Activated naive CD4-positive, alpha-beta T cell treated with anti-CD3 and anti-CD28 coated beads, Interleukin-2, amount 50 U/mL, for 72 hours (primary cell): Measurements from ENCODE around the gene ARHGEF19. TPM values are rescaled to one million over a fixed set of nuclear protein-coding genes. Genes with fewer than 3 reads are reported as not detected.

ENCODE experiments used
- ATAC-seq, 2 donors: fragments of 150-1000 bp; cut with Tn5 transposase; 2 replicates each; pipeline ENCODE4 v1.10.0; 2021; ENCODE audit warnings: mild to moderate bottlenecking in 2 of 2, moderate library complexity in 2 of 2
- DNase-seq, 2 donors: peaks; one replicate each; pipeline ENCODE4 v3.0.0; 2021 to 2022; ENCODE audit warnings: low spot score in 2 of 2
- H3K27ac Mint-ChIP-seq, 2 donors: one replicate each; pipeline ENCODE4 v1.8.0; 2022; ENCODE audit warnings: mild to moderate bottlenecking in 2 of 2, mixed read lengths in 2 of 2
- H3K36me3 Mint-ChIP-seq, 2 donors: one replicate each; pipeline ENCODE4 v1.8.0; 2022; ENCODE audit warnings: mixed read lengths in 2 of 2
- H3K9me3 Mint-ChIP-seq, 2 donors: one replicate each; pipeline ENCODE4 v1.8.0; 2022; ENCODE audit warnings: mixed read lengths in 2 of 2
- total RNA-seq, 2 donors: library from RNA; stranded (reverse); gene quantifications; one replicate each; pipeline ENCODE4 v1.2.3, GENCODE V29; 2022

Gene ARHGEF19
- total RNA-seq, 2 donors from 2014 or later = 8.4 to 10.1 TPM

GRCh38 chr1:16183765-16184556 is 28.5 kb downstream of the ARHGEF19 start:
- H3K9me3 Mint-ChIP-seq = no peaks in the 10 kb centered on the region
- no peak overlapping the region for H3K27ac Mint-ChIP-seq
- ATAC-seq = no peak
- no peaks in the 10 kb centered on the region for H3K36me3 Mint-ChIP-seq
- no peak for DNase-seq

- no peak for DNase-seq
- no peak for ATAC-seq
- no peak overlapping the region for H3K27ac Mint-ChIP-seq
- no peaks in the 10 kb centered on the region for H3K36me3 Mint-ChIP-seq
- H3K9me3 Mint-ChIP-seq = no peaks in the 10 kb centered on the region
Observed at GRCh38 chr1:16183179-16183578, 29.3 kb downstream of the ARHGEF19 start.

DNA sequence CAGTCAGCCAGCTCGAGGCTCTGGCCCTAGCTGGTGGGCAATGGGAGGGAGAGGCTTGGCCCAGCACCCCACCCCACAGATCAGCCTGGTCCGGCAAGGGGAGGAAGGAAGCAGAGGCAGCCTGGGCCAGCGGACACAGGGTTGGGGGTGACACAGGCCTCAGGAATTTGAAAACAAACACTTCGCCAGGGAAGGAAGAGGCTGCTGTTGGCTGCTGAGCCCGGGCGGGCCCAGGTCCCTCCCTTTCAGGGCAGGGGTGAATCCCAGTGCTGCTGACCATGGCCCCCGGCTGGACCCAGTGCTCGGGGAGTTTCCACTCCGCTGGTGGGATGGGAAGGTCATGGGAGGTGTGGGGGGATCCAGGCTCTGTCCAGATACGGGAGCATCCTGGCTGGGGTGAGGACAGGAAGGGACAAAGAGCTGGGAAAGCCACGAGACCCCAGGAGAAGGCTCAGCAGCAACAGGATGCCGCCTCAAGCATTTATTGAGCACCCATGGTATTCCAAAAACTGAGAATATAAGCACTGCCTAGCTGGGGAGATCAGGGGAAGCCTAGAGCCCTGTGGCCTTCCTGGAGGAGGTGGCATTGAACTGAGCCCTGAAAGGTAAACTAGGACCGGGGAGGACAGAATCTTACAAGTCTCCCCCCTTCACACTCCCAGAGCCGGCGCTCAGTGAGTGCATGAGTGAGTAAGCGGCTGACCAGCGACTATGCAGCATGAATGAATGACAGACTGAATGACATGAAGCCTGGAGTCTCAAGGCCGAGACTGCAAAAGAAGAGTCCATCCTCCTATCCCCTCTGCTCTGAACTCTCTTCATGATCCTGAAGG is 30.3 kb downstream of the ARHGEF19 start:
- peak overlapping the region; percentile 21 to 88 for H3K27ac Mint-ChIP-seq
- no peaks in the 10 kb centered on the region for H3K36me3 Mint-ChIP-seq
- ATAC-seq = no peak
- DNase-seq = no peak
- H3K9me3 Mint-ChIP-seq = no peaks in the 10 kb centered on the region

DNA sequence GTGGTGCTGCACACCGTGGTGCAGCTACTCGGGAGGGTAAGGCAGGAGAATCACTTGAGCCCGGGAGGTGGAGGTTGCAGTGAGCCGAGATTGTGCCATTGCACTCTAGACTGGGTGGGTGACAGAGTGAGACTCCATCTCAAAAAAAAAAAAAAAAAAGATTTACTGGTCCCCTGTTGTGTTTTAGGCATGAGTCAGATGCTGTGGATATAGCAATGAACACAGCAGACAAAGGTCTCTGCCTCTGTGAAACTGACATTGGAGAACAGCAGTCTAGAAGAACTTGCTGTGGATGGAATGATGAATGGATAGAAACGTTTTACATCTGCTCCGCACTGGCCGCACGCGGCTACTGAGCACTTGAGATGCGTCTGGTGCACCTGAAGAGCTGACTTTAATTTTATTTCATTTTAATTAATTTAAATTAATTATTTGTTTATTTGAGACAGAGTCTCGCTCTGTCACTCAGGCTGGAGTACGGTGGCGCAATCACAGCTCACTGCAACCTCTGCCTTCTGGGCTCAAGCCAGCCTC is 32.1 kb downstream of the ARHGEF19 start:
- no peaks in the 10 kb centered on the region for H3K36me3 Mint-ChIP-seq
- ATAC-seq = no peak
- no peak for DNase-seq
- no peaks in the 10 kb centered on the region for H3K9me3 Mint-ChIP-seq
- no peak overlapping the region for H3K27ac Mint-ChIP-seq

- no peaks in the 10 kb centered on the region for H3K9me3 Mint-ChIP-seq
- no peak overlapping the region for H3K27ac Mint-ChIP-seq
- H3K36me3 Mint-ChIP-seq = no peaks in the 10 kb centered on the region
- DNase-seq (no peak), ATAC-seq (no peak)
Observed at GRCh38 chr1:16178596-16179497, 33.6 kb downstream of the ARHGEF19 start.

DNA sequence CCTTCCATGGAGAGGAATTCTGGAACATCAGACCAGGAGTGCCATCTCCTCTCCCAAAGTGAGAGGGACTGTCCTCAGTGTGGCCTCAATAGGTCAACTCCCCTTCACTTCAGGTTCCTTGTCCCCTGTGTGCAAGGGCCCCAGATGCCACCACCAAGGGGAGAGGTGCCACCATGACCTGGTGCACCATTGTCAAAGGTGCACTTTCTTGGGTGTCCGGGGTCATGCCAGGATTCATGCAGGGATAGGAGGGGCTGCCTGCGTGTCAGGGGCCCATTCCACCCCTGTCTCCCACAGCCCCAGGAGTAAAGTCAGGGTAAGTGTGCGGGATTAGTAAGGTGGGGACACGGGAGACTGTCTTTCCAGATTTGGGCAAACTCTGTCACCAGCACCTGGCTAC is 35.1 kb downstream of the ARHGEF19 start:
- Mint-ChIP-seq H3K36me3 (no peaks in the 10 kb centered on the region), H3K27ac (no peak overlapping the region), H3K9me3 (no peaks in the 10 kb centered on the region)
- ATAC-seq (no peak), DNase-seq (no peak)

DNA sequence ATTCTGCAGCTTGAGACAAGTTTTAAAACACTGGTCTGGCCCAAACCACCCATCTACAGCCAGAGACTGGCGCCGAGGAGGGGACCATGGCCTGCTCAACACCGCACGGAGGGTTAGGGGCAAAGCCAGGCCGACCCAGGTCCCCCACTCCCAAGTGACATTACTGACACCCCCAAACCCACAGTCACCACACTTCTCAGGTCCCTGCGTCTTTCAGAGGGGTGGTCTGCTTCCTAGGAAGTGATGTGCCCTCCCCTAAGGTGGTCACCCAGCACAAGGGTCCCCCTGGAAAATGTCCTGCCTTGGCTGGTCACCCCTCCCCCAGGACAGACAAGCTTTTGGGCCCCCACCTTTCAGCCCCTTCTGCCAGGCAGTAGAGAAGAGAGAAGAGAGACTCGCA is 35.8 kb downstream of the ARHGEF19 start:
- Mint-ChIP-seq H3K9me3 (no peaks in the 10 kb centered on the region), H3K36me3 (no peaks in the 10 kb centered on the region), H3K27ac (peak overlapping the region in 1 of 2 donors; percentile 9)
- ATAC-seq (no peak), DNase-seq (no peak)

DNA sequence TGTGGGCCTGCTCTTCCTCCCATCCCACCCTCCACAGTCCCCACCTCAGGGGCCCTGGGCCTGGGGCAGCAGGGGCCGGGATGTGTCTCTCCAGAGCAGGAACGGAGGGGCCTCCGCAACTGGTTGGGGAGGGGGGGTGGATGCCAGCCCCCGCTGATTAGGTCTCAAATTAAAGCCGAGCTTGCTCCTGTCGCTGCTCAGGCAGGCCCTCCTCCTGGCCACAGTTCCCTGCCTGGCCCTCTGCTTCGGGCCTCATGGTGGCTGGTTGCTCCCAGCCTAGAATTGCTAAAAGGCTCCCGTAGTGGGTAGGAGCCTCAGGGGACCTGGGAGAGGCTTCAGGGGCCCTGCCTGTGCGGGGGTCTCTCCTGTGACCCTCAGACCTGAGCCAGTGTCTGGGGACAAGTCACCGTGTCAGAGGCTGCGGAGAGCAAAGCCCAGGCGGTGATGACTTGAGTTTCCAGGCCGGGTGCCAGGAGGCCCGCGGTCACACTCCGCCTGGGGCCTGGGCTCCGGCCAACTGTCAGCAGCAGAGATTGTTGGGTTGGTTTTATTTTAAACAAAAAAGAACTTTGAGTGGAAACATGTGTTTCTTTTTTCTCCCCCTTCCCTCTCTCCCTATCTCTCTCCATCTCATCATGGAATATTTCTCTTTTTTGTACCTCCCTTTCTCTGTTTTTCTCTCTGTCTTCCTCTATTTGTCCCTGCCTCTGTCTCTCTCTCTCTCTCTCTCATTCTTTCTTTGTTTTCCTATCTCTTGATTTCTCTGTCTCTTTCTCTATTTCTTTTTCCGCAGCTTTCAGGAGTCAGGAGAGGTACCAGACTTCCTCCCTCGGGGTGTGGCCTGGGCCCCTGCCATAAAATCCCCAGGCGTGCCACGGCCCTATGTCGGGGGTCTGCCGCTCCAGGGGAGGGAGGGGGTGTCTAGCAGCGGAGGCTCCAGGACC is 36.6 kb downstream of the ARHGEF19 start:
- H3K9me3 Mint-ChIP-seq = no peaks in the 10 kb centered on the region
- H3K27ac Mint-ChIP-seq = peak overlapping the region in 1 of 2 donors; percentile 9
- H3K36me3 Mint-ChIP-seq = no peaks in the 10 kb centered on the region
- DNase-seq (no peak), ATAC-seq (no peak)

DNA sequence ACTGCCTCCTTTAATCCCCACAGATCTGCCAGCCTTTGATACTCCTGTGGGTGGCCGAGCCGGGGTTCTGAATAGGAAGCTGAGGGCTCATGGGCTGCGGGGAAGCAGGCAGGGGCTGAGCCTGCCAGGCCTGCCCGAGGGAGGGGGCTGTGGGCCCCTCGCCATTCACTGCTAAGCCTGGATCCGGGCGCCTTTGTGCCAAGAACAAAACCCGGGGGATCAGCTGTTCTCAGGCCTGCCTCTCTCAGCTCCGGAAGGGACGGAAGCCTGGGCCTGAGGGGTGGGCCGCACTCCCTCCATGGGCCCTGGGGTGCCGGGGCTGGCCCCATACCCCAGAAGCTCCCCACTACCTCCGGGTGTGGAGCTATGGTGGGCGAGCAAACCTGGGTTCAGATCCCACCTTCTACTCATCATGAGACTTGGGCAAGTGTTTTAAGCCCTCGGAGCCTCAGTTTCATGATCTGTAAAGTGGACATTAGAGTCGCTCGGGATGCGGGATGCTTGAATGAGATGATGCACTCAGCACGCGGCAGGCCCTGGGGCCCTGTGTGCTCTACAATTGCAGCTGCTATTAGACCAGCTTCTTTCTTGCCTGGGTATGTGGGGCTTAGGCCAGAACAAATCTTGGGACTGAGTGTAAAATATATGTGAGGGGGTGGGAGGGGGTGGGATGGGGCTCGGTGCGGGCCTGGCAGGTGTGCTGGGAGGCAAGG is 37.4 kb downstream of the ARHGEF19 start:
- Mint-ChIP-seq H3K9me3 (no peaks in the 10 kb centered on the region), H3K27ac (no peak overlapping the region), H3K36me3 (no peaks in the 10 kb centered on the region)
- ATAC-seq = no peak
- DNase-seq = no peak

GRCh38 chr1:16174261-16174868 is 38.1 kb downstream of the ARHGEF19 start:
- H3K27ac Mint-ChIP-seq = no peak overlapping the region
- no peak for ATAC-seq
- H3K9me3 Mint-ChIP-seq = no peaks in the 10 kb centered on the region
- H3K36me3 Mint-ChIP-seq = no peaks in the 10 kb centered on the region
- DNase-seq = no peak

GRCh38 chr1:16173447-16174260 is 38.8 kb downstream of the ARHGEF19 start:
- Mint-ChIP-seq H3K9me3 (no peaks in the 10 kb centered on the region), H3K27ac (no peak overlapping the region), H3K36me3 (no peaks in the 10 kb centered on the region)
- no peak for ATAC-seq
- no peak for DNase-seq

DNA sequence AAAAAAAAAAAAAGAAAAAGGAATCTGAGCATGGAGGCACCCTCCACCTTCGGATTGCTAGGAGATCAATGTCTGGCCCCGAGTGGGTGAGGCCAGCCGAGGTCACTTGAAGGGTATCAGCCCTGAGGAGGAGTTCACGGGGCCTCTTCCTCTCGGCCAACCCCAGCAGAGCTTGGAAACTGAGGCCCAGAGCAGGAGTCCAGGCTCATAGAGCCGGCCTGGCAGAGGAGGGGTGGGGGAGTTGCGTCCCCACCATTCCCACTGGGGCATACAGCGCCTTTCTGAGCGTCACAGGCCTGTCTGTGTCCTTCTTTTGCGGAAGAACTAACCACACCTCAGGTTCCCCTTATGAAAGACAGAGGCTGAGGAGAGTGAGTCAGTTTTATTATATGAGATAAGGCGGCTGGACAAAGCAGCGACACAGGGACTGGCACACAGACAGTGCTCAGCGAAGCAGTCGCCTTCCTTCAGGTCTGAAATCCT is 39.4 kb downstream of the ARHGEF19 start:
- Mint-ChIP-seq H3K27ac (no peak overlapping the region), H3K9me3 (no peaks in the 10 kb centered on the region), H3K36me3 (no peaks in the 10 kb centered on the region)
- ATAC-seq = no peak
- no peak for DNase-seq

DNA sequence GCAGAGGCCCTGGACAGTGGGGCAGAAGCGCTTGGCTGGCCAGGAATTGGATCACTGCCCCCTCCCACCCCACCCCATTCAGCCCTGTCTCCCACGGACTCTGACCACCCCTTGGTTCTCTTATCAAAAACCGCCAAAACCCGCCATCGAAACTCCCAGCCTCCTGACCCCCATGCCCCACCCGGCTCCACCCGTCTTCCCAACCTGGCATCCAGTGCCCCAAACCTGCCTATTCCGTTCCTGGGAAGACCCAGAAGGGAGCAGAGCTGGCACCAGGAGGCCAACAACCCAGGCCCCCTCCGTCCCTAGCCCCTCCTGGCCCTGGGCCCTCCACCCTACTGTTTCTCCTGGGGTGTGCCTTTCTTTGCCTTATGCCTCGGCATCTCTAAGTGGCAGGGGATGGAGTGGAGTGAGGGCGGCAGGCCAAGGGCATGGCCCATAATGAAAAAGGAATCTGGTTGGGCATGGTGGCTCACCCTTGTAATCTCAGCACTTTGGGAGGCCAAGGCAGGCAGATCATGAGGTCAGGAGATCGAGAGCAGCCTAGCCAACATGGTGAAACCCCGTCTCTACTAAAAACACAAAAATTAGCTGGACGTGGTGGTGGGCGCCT is 40.1 kb downstream of the ARHGEF19 start:
- H3K9me3 Mint-ChIP-seq = no peaks in the 10 kb centered on the region
- no peak for DNase-seq
- H3K36me3 Mint-ChIP-seq = no peaks in the 10 kb centered on the region
- no peak for ATAC-seq
- H3K27ac Mint-ChIP-seq = no peak overlapping the region
